Hepatocyte (in vitro differentiated cells): Measurements from ENCODE around the gene ZBTB8OS. TPM values are rescaled to one million over a fixed set of nuclear protein-coding genes. Genes with fewer than 3 reads are reported as not detected.

ENCODE experiments used
- DNase-seq: peaks from one replicate; pipeline ENCODE4 v3.0.0-alpha.2; 2016; ENCODE audit warnings: low spot score
- H2AFZ ChIP-seq: fragments of 200-600 bp; sonication (generic); 2 replicates; pipeline ENCODE4 v1.6.0; 2016; ENCODE audit warnings: antibody characterized with exemption, mild to moderate bottlenecking
- H3K27ac ChIP-seq: fragments of 200-600 bp; sonication (generic); 2 replicates; pipeline ENCODE4 v1.5.1; 2016; ENCODE audit warnings: mild to moderate bottlenecking
- H3K27me3 ChIP-seq: fragments of 200-600 bp; sonication (generic); 2 replicates; pipeline ENCODE4 v1.6.1; 2016
- H3K36me3 ChIP-seq: fragments of 200-600 bp; sonication (generic); replicated peaks from 2 replicates; pipeline ENCODE4 v1.5.1; 2016; ENCODE audit warnings: low read depth; ENCODE audit not compliant: insufficient read depth
- H3K4me1 ChIP-seq: fragments of 200-600 bp; sonication (generic); 2 replicates; pipeline ENCODE4 v1.5.1; 2016; ENCODE audit warnings: mild to moderate bottlenecking, moderate library complexity; ENCODE audit not compliant: insufficient read depth
- H3K4me2 ChIP-seq: fragments of 200-600 bp; sonication (generic); 2 replicates; pipeline ENCODE4 v1.6.0; 2016
- H3K4me3 ChIP-seq: fragments of 200-600 bp; sonication (generic); 2 replicates; pipeline ENCODE4 v1.5.1; 2016; ENCODE audit warnings: mild to moderate bottlenecking
- H3K79me2 ChIP-seq: fragments of 200-600 bp; sonication (generic); 2 replicates; pipeline ENCODE4 v1.6.0; 2017; ENCODE audit warnings: mild to moderate bottlenecking
- H3K9me2 ChIP-seq: fragments of 200-600 bp; sonication (generic); replicated peaks from 2 replicates; pipeline ENCODE4 v1.6.0; 2017; ENCODE audit warnings: mild to moderate bottlenecking; ENCODE audit not compliant: insufficient read depth
- H3K9me3 ChIP-seq: fragments of 200-600 bp; sonication (generic); 2 replicates; pipeline ENCODE4 v1.5.1; 2016; ENCODE audit warnings: low read depth, mild to moderate bottlenecking
- H4K20me1 ChIP-seq: fragments of 200-600 bp; sonication (generic); 2 replicates; pipeline ENCODE4 v1.6.0; 2016; ENCODE audit warnings: mild to moderate bottlenecking; ENCODE audit not compliant: insufficient read depth, poor library complexity, severe bottlenecking
- CTCF ChIP-seq: fragments of 200-600 bp; sonication (generic); IDR thresholded peaks from 2 replicates; pipeline ENCODE4 v1.5.1; 2016; ENCODE audit warnings: antibody characterized with exemption, mild to moderate bottlenecking; ENCODE audit not compliant: poor library complexity
- EZH2 ChIP-seq: fragments of 200-600 bp; sonication (generic); IDR thresholded peaks from 2 replicates; pipeline ENCODE4 v1.6.1; 2016; ENCODE audit warnings: antibody characterized with exemption, mild to moderate bottlenecking, borderline replicate concordance
- EZH2phosphoT487 ChIP-seq: fragments of 200-600 bp; sonication (generic); IDR thresholded peaks from one replicate; pipeline ENCODE4 v1.6.1; 2018; ENCODE audit warnings: antibody characterized with exemption, mild to moderate bottlenecking, low read depth, moderate library complexity; ENCODE audit not compliant: unreplicated experiment, severe bottlenecking
- WGBS: methylation state at CpG from one replicate; pipeline ENCODE4 v1.1.6; 2016; ENCODE audit warnings: low lambda C conversion rate; ENCODE audit errors: missing lambda C conversion rate; 5-methylcytosine and 5-hydroxymethylcytosine counted together
- polyA plus RNA-seq: library from polyadenylated mRNA; unstranded; fragments of >200 nt; fragmentation: Nextera tagmentation; extraction: Ambion mirVana; gene quantifications from 2 replicates; pipeline ENCODE4 v1.2.1, GENCODE V29; 2016
- total RNA-seq: library from RNA; depleted of rRNA; stranded (reverse); fragments of >200 nt; gene quantifications from 2 replicates; pipeline ENCODE4 v1.2.3, GENCODE V29; 2014

Gene ZBTB8OS
- total and polyA plus RNA-seq, 2 experiments from 2014 or later, result 62.7 to 65.1 TPM

GRCh38 chr1:32605711-32606424 is 44.5 kb downstream of the ZBTB8OS start:
- H3K27ac ChIP-seq, result no peak overlapping the region
- no peaks in the 10 kb centered on the region for H4K20me1 ChIP-seq
- H3K27me3 ChIP-seq, result no peaks in the 10 kb centered on the region
- no peak overlapping the region for H2AFZ ChIP-seq
- H3K9me3 ChIP-seq, result no peaks in the 10 kb centered on the region
- H3K79me2 ChIP-seq, result no peaks in the 10 kb centered on the region
- DNase-seq, result no peak
- no peak for TF ChIP-seq CTCF
- no peak for TF ChIP-seq EZH2phosphoT487
- TF ChIP-seq EZH2, result no peak
- no peaks in the 10 kb centered on the region for H3K36me3 ChIP-seq
- no peak overlapping the region for H3K4me2 ChIP-seq
- 98% methylated on average over 17 of the region's 17 CpGs for WGBS
- H3K4me1 ChIP-seq, result no peaks in the 10 kb centered on the region
- no peak overlapping the region for H3K4me3 ChIP-seq
- H3K9me2 ChIP-seq, result no peaks in the 10 kb centered on the region

- Histone ChIP-seq H3K4me1 (no peaks in the 10 kb centered on the region), H3K79me2 (no peaks in the 10 kb centered on the region), H3K27me3 (no peaks in the 10 kb centered on the region), H3K4me2 (no peak overlapping the region), H3K9me2 (no peaks in the 10 kb centered on the region), H3K27ac (no peak overlapping the region), H3K9me3 (no peaks in the 10 kb centered on the region), H4K20me1 (no peaks in the 10 kb centered on the region), H3K36me3 (no peaks in the 10 kb centered on the region), H3K4me3 (no peak overlapping the region), H2AFZ (no peak overlapping the region)
- 88% methylated on average over 2 of the region's 2 CpGs for WGBS
- TF ChIP-seq CTCF, result no peak
- no peak for TF ChIP-seq EZH2phosphoT487
- no peak for TF ChIP-seq EZH2
- no peak for DNase-seq
Measured at GRCh38 chr1:32600034-32600433, 50.3 kb downstream of the ZBTB8OS start.

- Histone ChIP-seq H3K9me2 (no peaks in the 10 kb centered on the region), H3K4me2 (no peak overlapping the region), H3K4me3 (no peak overlapping the region), H3K27ac (no peak overlapping the region), H3K4me1 (no peaks in the 10 kb centered on the region), H3K27me3 (no peaks in the 10 kb centered on the region), H3K36me3 (no peaks in the 10 kb centered on the region), H3K9me3 (no peaks in the 10 kb centered on the region), H4K20me1 (no peaks in the 10 kb centered on the region), H2AFZ (no peak overlapping the region), H3K79me2 (no peaks in the 10 kb centered on the region)
- WGBS, result 92% methylated on average over 9 of the region's 9 CpGs
- TF ChIP-seq EZH2phosphoT487, result no peak
- no peak for TF ChIP-seq EZH2
- TF ChIP-seq CTCF, result no peak
- DNase-seq, result no peak
Measured at GRCh38 chr1:32592943-32593342, 57.4 kb downstream of the ZBTB8OS start.
